ENCODE measurements around the gene CCR2. TPM values are rescaled to one million over a fixed set of nuclear protein-coding genes. Genes with fewer than 3 reads are reported as not detected.

Gene CCR2
- total RNA-seq, 4 donors from 2014 or later, result 0.46 to 6.0 (median 2.3) TPM

DNA sequence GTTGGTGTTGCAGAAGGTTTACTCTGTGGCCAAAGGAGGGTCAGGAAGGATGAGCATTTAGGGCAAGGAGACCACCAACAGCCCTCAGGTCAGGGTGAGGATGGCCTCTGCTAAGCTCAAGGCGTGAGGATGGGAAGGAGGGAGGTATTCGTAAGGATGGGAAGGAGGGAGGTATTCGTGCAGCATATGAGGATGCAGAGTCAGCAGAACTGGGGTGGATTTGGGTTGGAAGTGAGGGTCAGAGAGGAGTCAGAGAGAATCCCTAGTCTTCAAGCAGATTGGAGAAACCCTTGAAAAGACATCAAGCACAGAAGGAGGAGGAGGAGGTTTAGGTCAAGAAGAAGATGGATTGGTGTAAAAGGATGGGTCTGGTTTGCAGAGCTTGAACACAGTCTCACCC is 20.8 kb downstream of the CCR2 start:
- no peaks in the 10 kb centered on the region for H3K9me3 ChIP-seq
- intact Hi-C loops (cut with DNase I), result loop anchor here (10.0 kb wide), 2 partner anchors 160 to 290 kb away; no protein-coding TSS in a partner anchor
- H3K4me3 ChIP-seq, result no peak overlapping the region
- no peak for DNase-seq (ENCODE audit: extremely low spot score)
- peaks cover 0 to 21% (median 0%) of the 10 kb centered on the region in 4 donors for H3K27me3 ChIP-seq
- no peaks in the 10 kb centered on the region for H3K36me3 ChIP-seq
- WGBS, result 89% methylated on average over 3 of the region's 3 CpGs
- TF ChIP-seq EP300 (IDR thresholded peaks at IDR 0.05), result no peak
- no peak for TF ChIP-seq POLR2A (IDR thresholded peaks at IDR 0.05; ENCODE audit: low read depth)
- TF ChIP-seq POLR2AphosphoS5 (IDR thresholded peaks at IDR 0.05), result no peak
- TF ChIP-seq, protein P1, sequence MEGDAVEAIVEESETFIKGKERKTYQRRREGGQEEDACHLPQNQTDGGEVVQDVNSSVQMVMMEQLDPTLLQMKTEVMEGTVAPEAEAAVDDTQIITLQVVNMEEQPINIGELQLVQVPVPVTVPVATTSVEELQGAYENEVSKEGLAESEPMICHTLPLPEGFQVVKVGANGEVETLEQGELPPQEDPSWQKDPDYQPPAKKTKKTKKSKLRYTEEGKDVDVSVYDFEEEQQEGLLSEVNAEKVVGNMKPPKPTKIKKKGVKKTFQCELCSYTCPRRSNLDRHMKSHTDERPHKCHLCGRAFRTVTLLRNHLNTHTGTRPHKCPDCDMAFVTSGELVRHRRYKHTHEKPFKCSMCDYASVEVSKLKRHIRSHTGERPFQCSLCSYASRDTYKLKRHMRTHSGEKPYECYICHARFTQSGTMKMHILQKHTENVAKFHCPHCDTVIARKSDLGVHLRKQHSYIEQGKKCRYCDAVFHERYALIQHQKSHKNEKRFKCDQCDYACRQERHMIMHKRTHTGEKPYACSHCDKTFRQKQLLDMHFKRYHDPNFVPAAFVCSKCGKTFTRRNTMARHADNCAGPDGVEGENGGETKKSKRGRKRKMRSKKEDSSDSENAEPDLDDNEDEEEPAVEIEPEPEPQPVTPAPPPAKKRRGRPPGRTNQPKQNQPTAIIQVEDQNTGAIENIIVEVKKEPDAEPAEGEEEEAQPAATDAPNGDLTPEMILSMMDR (IDR thresholded peaks at IDR 0.05), result no peak
- no peaks in the 10 kb centered on the region for H3K4me1 ChIP-seq
- H3K27ac ChIP-seq (replicated peaks in 1 of 4), result no peak overlapping the region

DNA sequence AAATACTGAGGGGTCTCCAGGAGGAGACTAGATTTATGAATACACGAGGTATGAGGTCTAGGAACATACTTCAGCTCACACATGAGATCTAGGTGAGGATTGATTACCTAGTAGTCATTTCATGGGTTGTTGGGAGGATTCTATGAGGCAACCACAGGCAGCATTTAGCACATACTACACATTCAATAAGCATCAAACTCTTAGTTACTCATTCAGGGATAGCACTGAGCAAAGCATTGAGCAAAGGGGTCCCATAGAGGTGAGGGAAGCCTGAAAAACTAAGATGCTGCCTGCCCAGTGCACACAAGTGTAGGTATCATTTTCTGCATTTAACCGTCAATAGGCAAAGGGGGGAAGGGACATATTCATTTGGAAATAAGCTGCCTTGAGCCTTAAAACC is 21.3 kb downstream of the CCR2 start:
- Histone ChIP-seq H3K27ac (replicated peaks in 1 of 4) (no peak overlapping the region), H3K4me1 (no peaks in the 10 kb centered on the region), H3K4me3 (no peak overlapping the region), H3K27me3 (peaks cover 0 to 21% (median 0%) of the 10 kb centered on the region in 4 donors), H3K9me3 (no peaks in the 10 kb centered on the region), H3K36me3 (no peaks in the 10 kb centered on the region)
- no peak for DNase-seq (ENCODE audit: extremely low spot score)
- TF ChIP-seq EP300 (IDR thresholded peaks at IDR 0.05) (no peak), POLR2A (IDR thresholded peaks at IDR 0.05; ENCODE audit: low read depth) (no peak), POLR2AphosphoS5 (IDR thresholded peaks at IDR 0.05) (no peak)
- TF ChIP-seq, protein P1 (IDR thresholded peaks at IDR 0.05), result no peak
- WGBS, result 80% methylated on average over 2 of the region's 2 CpGs
- intact Hi-C loops (cut with DNase I), result loop anchor here (10.0 kb wide), 2 partner anchors 160 to 290 kb away; no protein-coding TSS in a partner anchor

DNA sequence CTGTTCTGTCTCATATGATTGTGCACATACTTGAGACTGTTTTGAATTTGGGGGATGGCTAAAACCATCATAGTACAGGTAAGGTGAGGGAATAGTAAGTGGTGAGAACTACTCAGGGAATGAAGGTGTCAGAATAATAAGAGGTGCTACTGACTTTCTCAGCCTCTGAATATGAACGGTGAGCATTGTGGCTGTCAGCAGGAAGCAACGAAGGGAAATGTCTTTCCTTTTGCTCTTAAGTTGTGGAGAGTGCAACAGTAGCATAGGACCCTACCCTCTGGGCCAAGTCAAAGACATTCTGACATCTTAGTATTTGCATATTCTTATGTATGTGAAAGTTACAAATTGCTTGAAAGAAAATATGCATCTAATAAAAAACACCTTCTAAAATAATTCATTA is 21.9 kb downstream of the CCR2 start:
- Histone ChIP-seq H3K27ac (replicated peaks in 1 of 4) (no peak overlapping the region), H3K4me1 (peaks cover 3 to 6% (median 5%) of the 10 kb centered on the region in 4 donors), H3K36me3 (no peaks in the 10 kb centered on the region), H3K27me3 (peaks cover 0 to 21% (median 0%) of the 10 kb centered on the region in 4 donors), H3K4me3 (no peak overlapping the region), H3K9me3 (no peaks in the 10 kb centered on the region)
- no peak for TF ChIP-seq EP300 (IDR thresholded peaks at IDR 0.05)
- DNase-seq (ENCODE audit: extremely low spot score), result no peak
- intact Hi-C loops (cut with DNase I), result loop anchor here (10.0 kb wide), 2 partner anchors 161 to 291 kb away; no protein-coding TSS in a partner anchor
- 38% methylated on average over 2 of the region's 2 CpGs for WGBS

DNA sequence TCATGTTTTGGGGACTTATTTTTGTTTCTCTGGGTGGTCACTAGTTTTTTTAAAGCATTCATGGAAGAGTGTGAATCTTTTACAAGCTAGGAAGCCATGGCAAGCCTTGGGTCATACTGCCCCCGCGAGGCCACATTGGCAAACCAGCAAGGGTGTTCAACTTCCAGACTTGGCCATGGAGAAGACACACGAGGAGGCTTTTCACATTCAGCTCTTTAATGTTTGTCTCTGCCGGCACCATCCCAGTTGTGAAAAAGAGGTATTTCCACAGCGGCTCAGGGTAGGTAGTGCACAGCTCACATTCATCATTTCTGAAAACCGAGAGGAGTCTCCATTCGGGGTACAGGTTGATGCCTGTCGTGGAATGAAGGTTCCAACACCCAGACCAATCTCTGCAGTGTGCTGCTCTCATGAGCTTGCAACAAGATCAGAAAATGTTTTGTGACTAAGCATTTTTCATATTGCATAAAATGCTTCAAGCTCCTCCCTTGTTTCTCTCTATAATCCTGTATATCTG is 24.6 kb downstream of the CCR2 start:
- DNase-seq (ENCODE audit: extremely low spot score), result no peak
- intact Hi-C loops (cut with DNase I), result loop anchor here (10.0 kb wide), 2 partner anchors 164 to 294 kb away; no protein-coding TSS in a partner anchor
- Histone ChIP-seq H3K36me3 (no peaks in the 10 kb centered on the region), H3K27ac (replicated peaks in 1 of 4) (no peak overlapping the region), H3K27me3 (peaks cover 0 to 15% (median 0%) of the 10 kb centered on the region in 4 donors), H3K4me1 (peaks cover 4 to 9% (median 8%) of the 10 kb centered on the region in 4 donors), H3K4me3 (no peak overlapping the region), H3K9me3 (no peaks in the 10 kb centered on the region)
- TF ChIP-seq, protein P1 (IDR thresholded peaks at IDR 0.05), result peak; percentile 27 to 37 (median 30)
- TF ChIP-seq POLR2AphosphoS5 (IDR thresholded peaks at IDR 0.05), result no peak
- 48% methylated on average over 8 of the region's 8 CpGs for WGBS

DNA sequence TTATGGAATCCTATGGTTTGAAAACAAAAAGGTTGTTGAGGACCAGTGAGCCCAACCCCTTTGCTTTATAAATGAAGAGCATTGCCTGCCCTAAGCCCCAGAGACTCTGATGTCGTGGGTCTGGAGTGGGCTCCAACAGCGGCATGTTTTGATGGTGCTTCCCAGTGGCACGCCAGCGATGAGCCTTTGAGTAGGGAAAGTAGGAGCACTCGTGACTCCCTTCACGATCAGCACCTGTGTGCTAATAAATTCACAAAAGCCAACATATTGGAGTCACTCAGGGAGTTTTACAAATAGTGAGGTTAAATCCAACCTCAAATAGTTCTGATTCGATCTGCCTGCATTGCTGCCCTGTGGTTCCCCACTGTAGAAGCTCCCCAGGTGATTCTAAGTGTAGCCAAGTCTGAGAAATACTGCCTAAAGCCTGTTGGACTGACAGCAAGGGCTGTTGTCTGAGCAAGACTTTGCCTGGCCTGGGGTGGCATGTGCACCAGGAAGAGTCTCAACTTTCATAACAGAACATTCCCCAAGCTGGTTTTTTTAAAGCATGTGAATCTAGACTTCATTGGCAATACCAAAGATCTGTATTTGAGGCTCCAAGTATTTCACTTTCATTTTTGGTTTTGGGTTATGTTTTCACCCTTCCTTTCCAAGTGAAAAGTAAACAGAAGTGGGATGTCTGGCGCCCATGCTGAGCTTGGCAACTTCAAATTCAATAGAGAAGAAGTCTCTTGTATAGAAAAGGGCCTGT is 26.7 kb downstream of the CCR2 start:
- Histone ChIP-seq H3K27me3 (peaks cover 0 to under 1% (median 0%) of the 10 kb centered on the region in 4 donors), H3K4me3 (no peak overlapping the region), H3K27ac (replicated peaks in 1 of 4) (peak overlapping the region in 1 of 4 donors; percentile 9), H3K4me1 (peaks cover 4 to 9% (median 8%) of the 10 kb centered on the region in 4 donors), H3K9me3 (no peaks in the 10 kb centered on the region), H3K36me3 (no peaks in the 10 kb centered on the region)
- 69% methylated on average over 8 of the region's 8 CpGs for WGBS
- TF ChIP-seq POLR2A (IDR thresholded peaks at IDR 0.05; ENCODE audit: low read depth), result no peak
- no peak for TF ChIP-seq POLR2AphosphoS5 (IDR thresholded peaks at IDR 0.05)
- TF ChIP-seq, protein P1 (IDR thresholded peaks at IDR 0.05), result no peak
- TF ChIP-seq EP300 (IDR thresholded peaks at IDR 0.05), result no peak
- intact Hi-C loops (cut with DNase I), result no loop called here
- DNase-seq (ENCODE audit: extremely low spot score), result no peak
